Lower leg skin (tissue), 4 donors: Measurements from ENCODE around the gene SHISA5. TPM values are rescaled to one million over a fixed set of nuclear protein-coding genes. Genes with fewer than 3 reads are reported as not detected.
"Not testable (repeated sequence)": the region's sequence is repeated elsewhere in the genome, so short reads cannot be mapped to it uniquely, and the experiment has no call there.

Experiments used
- DNase-seq, 2 donors: peaks; one replicate each; pipeline ENCODE4 v3.0.0-alpha.2; 2019; ENCODE audit warnings: low spot score in 2 of 2
- H3K4me3 ChIP-seq: fragments of 200-600 bp; sonication (generic); 2 replicates; pipeline ENCODE4 v1.5.1; 2017; ENCODE audit warnings: mild to moderate bottlenecking, low read depth; ENCODE audit not compliant: poor library complexity, severe bottlenecking
- POLR2A ChIP-seq, 2 donors: fragments of 450-650 bp; IDR thresholded peaks; one replicate each; pipeline ENCODE4 v1.6.1; 2016 to 2017; ENCODE audit warnings: antibody characterized with exemption in 2 of 2, mild to moderate bottlenecking in 1 of 2, moderate library complexity in 1 of 2
- WGBS, 2 donors: methylation state at CpG; one replicate each; pipeline ENCODE4 v1.1.5; 2018; 5-methylcytosine and 5-hydroxymethylcytosine counted together
- intact Hi-C: fragments of 100-400 bp; cut with DNase I; formaldehyde crosslinking; loops from one replicate; pipeline ENCODE4 v1.15.0; 2023; ENCODE audit warnings: low total_unique reads
- total RNA-seq, 4 donors: library from RNA; depleted of rRNA; stranded (reverse); fragments of >200 nt; gene quantifications; one replicate each; pipeline ENCODE4 v1.1.0, GENCODE V29; 2016
- TF ChIP-seq, protein P1 (sequence below), 3 donors: fragments of 450-650 bp; IDR thresholded peaks; one replicate each; pipeline ENCODE4 v1.5.1; 2016; ENCODE audit warnings: antibody characterized with exemption in 3 of 3, mild to moderate bottlenecking in 3 of 3, moderate library complexity in 2 of 3

SHISA5 gene
- total RNA-seq, 4 donors from 2014 or later, result 64.3 to 93.6 (median 71.0) TPM

DNA sequence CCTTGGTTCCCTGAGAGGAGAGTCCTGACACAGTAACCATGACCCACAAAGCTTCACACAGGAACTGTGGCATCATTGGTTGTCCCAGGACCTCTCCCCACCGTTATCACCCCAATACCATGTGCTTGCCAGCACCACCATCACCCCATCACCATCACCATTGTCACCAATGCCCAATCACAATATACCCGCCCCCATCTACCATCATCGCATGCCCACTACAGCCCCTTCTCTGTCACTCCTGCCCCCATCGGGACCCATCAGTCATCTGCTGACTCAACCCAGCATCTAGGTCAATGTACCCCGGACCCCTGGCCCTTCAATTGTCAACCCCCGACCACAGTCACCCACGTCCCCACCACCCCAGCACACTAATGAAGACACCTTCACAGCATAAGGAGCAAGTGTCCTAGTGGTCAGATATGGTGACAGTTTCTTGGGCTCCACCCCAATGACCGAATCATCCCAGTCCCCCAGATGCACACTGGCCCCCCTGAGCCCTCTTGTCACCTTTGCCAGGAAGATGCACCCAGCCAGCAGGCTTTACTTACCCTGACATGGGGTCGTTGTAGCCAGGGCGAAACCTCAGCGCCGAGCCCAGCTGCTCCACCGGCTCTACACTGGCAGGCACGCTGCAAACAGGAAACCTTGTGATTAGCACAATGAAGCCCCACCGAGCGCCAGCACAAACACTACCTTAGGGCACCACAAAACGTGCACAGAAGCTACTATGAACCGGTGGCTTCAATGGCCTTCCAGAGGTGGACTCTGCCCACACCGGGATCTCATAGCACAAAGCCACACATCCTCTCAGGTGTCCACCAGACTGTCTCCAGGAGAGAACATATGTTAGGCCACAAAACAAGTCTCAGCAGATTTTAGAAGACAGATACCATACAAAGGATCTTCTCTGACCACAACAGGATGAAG lies 25.1 kb downstream of the SHISA5 start:
- TF ChIP-seq, protein P1, sequence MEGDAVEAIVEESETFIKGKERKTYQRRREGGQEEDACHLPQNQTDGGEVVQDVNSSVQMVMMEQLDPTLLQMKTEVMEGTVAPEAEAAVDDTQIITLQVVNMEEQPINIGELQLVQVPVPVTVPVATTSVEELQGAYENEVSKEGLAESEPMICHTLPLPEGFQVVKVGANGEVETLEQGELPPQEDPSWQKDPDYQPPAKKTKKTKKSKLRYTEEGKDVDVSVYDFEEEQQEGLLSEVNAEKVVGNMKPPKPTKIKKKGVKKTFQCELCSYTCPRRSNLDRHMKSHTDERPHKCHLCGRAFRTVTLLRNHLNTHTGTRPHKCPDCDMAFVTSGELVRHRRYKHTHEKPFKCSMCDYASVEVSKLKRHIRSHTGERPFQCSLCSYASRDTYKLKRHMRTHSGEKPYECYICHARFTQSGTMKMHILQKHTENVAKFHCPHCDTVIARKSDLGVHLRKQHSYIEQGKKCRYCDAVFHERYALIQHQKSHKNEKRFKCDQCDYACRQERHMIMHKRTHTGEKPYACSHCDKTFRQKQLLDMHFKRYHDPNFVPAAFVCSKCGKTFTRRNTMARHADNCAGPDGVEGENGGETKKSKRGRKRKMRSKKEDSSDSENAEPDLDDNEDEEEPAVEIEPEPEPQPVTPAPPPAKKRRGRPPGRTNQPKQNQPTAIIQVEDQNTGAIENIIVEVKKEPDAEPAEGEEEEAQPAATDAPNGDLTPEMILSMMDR (IDR thresholded peaks at IDR 0.05), result no peak
- TF ChIP-seq POLR2A (IDR thresholded peaks at IDR 0.05), result no peak
- 81 to 84% methylated on average over 13 to 19 of the region's 19 CpGs for WGBS, 2 donors
- H3K4me3 ChIP-seq, result no peak overlapping the region
- no peak for DNase-seq
- intact Hi-C loops, result no loop called here

DNA sequence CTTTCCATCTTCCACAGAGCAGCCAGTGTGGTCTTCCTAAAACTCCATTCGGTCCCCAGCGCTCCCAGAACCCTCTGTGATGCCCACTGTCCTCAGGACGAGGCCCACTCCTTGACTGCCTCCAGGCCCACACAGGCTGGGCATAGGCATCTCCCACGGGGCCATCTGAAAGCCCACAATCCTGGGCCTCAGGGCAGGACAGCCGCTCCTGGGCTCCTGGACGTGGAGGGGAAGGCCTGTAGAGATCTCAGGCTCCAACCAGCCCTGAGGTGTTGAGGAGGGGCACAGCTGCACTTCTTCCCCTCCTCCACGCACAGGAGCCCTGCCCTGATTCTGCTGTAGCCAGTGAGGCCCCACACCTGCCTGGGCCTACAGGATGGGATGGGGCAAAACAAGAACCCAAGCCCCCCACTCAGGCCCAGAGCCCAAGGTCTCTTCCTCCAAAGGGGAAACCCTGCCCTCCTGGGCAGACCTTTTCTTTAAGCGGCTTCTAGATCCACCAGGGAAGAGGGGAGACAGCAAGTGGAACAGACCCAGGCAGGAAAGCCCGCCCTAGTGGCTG lies 25.9 kb downstream of the SHISA5 start:
- intact Hi-C loops, result no loop called here
- 85 to 91% methylated on average over 9 of the region's 9 CpGs for WGBS, 2 donors
- H3K4me3 ChIP-seq, result no peak overlapping the region
- no peak for DNase-seq
- TF ChIP-seq POLR2A (IDR thresholded peaks at IDR 0.05), result no peak
- TF ChIP-seq, protein P1 (IDR thresholded peaks at IDR 0.05), result no peak

DNA sequence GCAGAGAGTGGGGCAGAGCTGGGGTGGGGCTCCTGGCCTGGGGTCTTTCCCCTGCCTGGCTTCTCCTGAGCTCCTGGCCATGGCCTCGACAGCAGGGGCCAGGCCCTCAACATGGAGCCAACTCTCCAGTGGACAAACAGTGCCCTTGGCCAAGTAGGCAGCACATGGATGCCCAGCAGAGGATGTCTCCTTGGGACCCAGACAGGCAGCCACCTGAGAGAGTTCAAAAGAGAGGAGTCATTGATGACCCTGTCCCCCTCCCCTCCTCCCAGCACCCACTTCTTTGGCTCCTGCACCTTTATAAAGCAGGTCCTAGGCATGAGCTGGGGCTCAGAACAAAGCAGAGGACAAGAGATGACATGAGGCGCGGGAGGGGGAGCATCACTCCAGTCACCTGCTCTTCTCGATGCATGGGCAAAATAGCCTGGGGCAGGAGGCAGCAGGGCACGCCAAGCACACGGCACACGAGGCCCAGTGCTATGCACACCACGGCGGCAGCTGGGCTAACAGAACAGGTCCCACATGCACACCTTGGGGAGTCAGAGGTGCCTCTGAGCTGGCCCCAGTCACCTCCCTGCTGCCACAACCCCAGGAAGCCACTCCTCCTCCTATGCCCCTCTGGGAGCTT lies 27.4 kb downstream of the SHISA5 start:
- no peak overlapping the region for H3K4me3 ChIP-seq
- intact Hi-C loops, result no loop called here
- 74 to 79% methylated on average over 9 of the region's 9 CpGs for WGBS, 2 donors
- no peak for DNase-seq
- TF ChIP-seq, protein P1 (IDR thresholded peaks at IDR 0.05), result no peak
- TF ChIP-seq POLR2A (IDR thresholded peaks at IDR 0.05), result no peak

DNA sequence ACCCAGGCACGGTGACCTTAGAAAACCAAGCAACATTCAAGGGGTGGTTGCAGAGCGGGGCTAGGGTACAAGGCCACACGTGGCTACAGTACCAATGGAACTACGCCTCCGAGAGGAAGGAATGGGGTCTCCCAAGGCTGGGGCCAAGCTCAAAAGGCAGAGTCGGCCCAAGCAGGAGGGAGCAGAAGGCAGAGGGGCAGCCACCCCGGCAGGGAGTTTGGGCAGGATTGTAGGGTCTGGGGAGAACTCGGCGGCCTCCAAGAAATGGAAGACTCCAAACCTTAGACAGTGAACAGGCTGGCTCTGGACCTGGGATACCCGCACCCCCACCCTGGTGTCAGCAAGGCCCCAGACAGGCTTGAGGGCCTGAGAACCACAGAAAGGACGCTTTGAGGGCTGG lies 28.8 kb downstream of the SHISA5 start:
- intact Hi-C loops, result no loop called here

DNA sequence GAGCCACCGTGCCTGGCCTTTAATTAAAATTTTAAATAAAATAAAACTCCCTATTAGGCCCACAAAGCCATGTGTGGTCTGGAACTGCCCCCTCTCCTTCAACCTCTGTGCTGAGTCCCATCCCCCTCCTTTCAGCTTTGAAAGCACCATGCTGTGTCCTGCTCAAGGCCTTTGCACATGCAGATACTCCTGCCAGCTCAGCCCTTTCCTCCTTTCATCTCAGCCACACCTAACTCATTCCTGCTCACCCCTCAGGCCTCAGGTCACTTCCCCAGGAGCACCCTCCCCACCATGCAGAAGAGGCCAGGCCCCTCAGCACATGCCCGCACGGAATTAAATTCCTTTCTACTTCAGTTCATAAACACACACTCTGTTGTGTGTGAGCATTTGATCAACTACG lies 29.4 kb downstream of the SHISA5 start:
- no peak overlapping the region for H3K4me3 ChIP-seq
- intact Hi-C loops, result no loop called here
- TF ChIP-seq POLR2A (IDR thresholded peaks at IDR 0.05), result no peak
- TF ChIP-seq, protein P1 (IDR thresholded peaks at IDR 0.05), result no peak
- 68 to 84% methylated on average over 4 of the region's 4 CpGs for WGBS, 2 donors
- no peak for DNase-seq

More for the DNA sequence above, 28.8 kb downstream of the SHISA5 start:
- no peak for TF ChIP-seq POLR2A (IDR thresholded peaks at IDR 0.05)
- TF ChIP-seq, protein P1 (IDR thresholded peaks at IDR 0.05), result no peak
- no peak for DNase-seq
- WGBS, 2 donors, result 76 to 86% methylated on average over 11 of the region's 11 CpGs
- no peak overlapping the region for H3K4me3 ChIP-seq

DNA sequence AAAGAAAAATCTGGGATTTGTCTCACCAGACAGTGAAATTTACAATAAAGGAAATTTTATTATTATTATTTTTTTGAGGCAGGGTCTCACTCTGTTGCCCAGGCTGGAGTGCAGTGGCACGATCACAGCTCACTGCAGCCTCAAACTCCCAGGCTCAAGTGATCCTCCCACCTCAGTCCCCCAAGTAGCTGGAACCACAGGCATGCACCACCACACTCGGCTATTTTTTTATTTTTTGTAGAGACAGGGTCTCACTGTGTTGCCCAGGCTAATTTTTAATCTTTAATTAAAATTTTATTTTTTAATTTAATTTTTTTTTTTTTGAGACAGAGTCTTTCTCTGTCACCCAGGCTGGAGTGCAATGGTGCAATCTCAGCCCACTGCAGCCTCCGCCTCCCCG lies 29.9 kb downstream of the SHISA5 start:
- intact Hi-C loops, H3K4me3 ChIP-seq, DNase-seq: not testable (repeated sequence)
- WGBS, 2 donors, result 89 to 92% methylated on average over 4 of the region's 4 CpGs
